HepG2 (cell line): ENCODE data around the gene MVP. TPM values are rescaled to one million over a fixed set of nuclear protein-coding genes. Genes with fewer than 3 reads are reported as not detected.

ENCODE experiments used
- CREM ChIP-seq, 2 experiments: sonication (generic) in 1 of 2; formaldehyde crosslinking in 1 of 2; IDR thresholded peaks; 2 replicates each; pipeline versions ENCODE4 v1.4.0 to v1.6.1; 2016 to 2020; ENCODE audit warnings: antibody characterized with exemption in 1 of 2, mild to moderate bottlenecking in 1 of 2, missing genetic modification reagents in 1 of 2
- GLI4 ChIP-seq: sonication (generic); formaldehyde crosslinking; IDR thresholded peaks from 2 replicates; pipeline ENCODE4 v1.5.1; 2020; ENCODE audit warnings: missing genetic modification reagents, mild to moderate bottlenecking, moderate library complexity, borderline replicate concordance
- GMEB1 ChIP-seq: sonication (generic); formaldehyde crosslinking; IDR thresholded peaks from 2 replicates; pipeline ENCODE4 v1.5.1; 2020; ENCODE audit warnings: missing genetic modification reagents, mild to moderate bottlenecking, borderline replicate concordance
- GPN1 ChIP-seq: sonication (generic); formaldehyde crosslinking; IDR thresholded peaks from 2 replicates; pipeline ENCODE4 v1.5.1; 2020; ENCODE audit warnings: missing genetic modification reagents, borderline replicate concordance
- HNRNPLL ChIP-seq: fragments of 200-400 bp; formaldehyde crosslinking; IDR thresholded peaks from 2 replicates; pipeline ENCODE4 v1.6.1; 2017; ENCODE audit warnings: mild to moderate bottlenecking, low read depth, low read length; ENCODE audit not compliant: poor library complexity, severe bottlenecking
- KLF13 ChIP-seq: sonication (generic); formaldehyde crosslinking; IDR thresholded peaks from 2 replicates; pipeline ENCODE4 v1.4.0; 2020; ENCODE audit warnings: mild to moderate bottlenecking, missing genetic modification reagents
- MXD3 ChIP-seq: IDR thresholded peaks from 2 replicates; pipeline ENCODE4 v1.6.1; 2016; ENCODE audit warnings: mild to moderate bottlenecking, missing biosample characterization, missing genetic modification reagents
- MYC ChIP-seq: sonication (generic); formaldehyde crosslinking; IDR thresholded peaks from 2 replicates; pipeline ENCODE4 v1.9.0; 2021; ENCODE audit warnings: missing genetic modification reagents, borderline replicate concordance
- NCOA2 ChIP-seq: sonication (generic); formaldehyde crosslinking; IDR thresholded peaks from 2 replicates; pipeline ENCODE4 v1.8.0; 2022; ENCODE audit warnings: inconsistent platforms
- NR2C2 ChIP-seq: sonication (generic); formaldehyde crosslinking; IDR thresholded peaks from 2 replicates; pipeline ENCODE4 v1.4.0; 2020; ENCODE audit warnings: missing genetic modification reagents, mild to moderate bottlenecking, moderate library complexity, borderline replicate concordance
- NR3C1 ChIP-seq: sonication (generic); formaldehyde crosslinking; IDR thresholded peaks from 2 replicates; pipeline ENCODE4 v1.4.0; 2020; ENCODE audit warnings: missing genetic modification reagents
- PCBP1 ChIP-seq: fragments of 200-400 bp; formaldehyde crosslinking; IDR thresholded peaks from 2 replicates; pipeline ENCODE4 v1.6.1; 2017; ENCODE audit warnings: mild to moderate bottlenecking, low read depth, low read length, borderline replicate concordance
- PHF21A ChIP-seq: sonication (generic); formaldehyde crosslinking; IDR thresholded peaks from 2 replicates; pipeline ENCODE4 v1.5.0; 2020; ENCODE audit warnings: mild to moderate bottlenecking, missing genetic modification reagents
- RBM22 ChIP-seq: fragments of 200-400 bp; formaldehyde crosslinking; optimal IDR thresholded peaks from 2 replicates; pipeline ENCODE3; 2017; ENCODE audit warnings: mild to moderate bottlenecking, low read length, moderate library complexity
- RCOR2 ChIP-seq: IDR thresholded peaks from 2 replicates; pipeline ENCODE4 v1.6.1; 2016; ENCODE audit warnings: missing biosample characterization, missing genetic modification reagents
- REPIN1 ChIP-seq: sonication (generic); formaldehyde crosslinking; IDR thresholded peaks from 2 replicates; pipeline ENCODE4 v1.8.0; 2022; ENCODE audit warnings: missing genetic modification reagents, low read depth, mild to moderate bottlenecking, borderline replicate concordance
- SIX4 ChIP-seq: sonication (generic); formaldehyde crosslinking; IDR thresholded peaks from 2 replicates; pipeline ENCODE4 v1.4.0; 2020; ENCODE audit warnings: missing genetic modification reagents
- SKI ChIP-seq: fragments of 450-650 bp; IDR thresholded peaks from one replicate; pipeline ENCODE4 v1.6.1; 2018; ENCODE audit warnings: mild to moderate bottlenecking; ENCODE audit not compliant: partially characterized antibody
- TCF12 ChIP-seq, 2 experiments: fragments of 450-650 bp in 1 of 2; sonication (generic) in 1 of 2; formaldehyde crosslinking in 1 of 2; IDR thresholded peaks; 2 replicates each; pipeline versions ENCODE4 v1.6.1 to v1.8.0; 2017 to 2022; ENCODE audit warnings: antibody characterized with exemption in 1 of 2, mild to moderate bottlenecking in 1 of 2, missing genetic modification reagents in 1 of 2, moderate library complexity in 1 of 2
- ZFP36L2 ChIP-seq: sonication (generic); formaldehyde crosslinking; IDR thresholded peaks from 2 replicates; pipeline ENCODE4 v1.4.0; 2020; ENCODE audit warnings: missing genetic modification reagents
- ZNF160 ChIP-seq: sonication (generic); formaldehyde crosslinking; IDR thresholded peaks from 2 replicates; pipeline ENCODE4 v1.8.0; 2022; ENCODE audit warnings: mild to moderate bottlenecking, inconsistent platforms, missing genetic modification reagents
- ZNF34 ChIP-seq: sonication (generic); formaldehyde crosslinking; IDR thresholded peaks from 2 replicates; pipeline ENCODE4 v1.4.0; 2020; ENCODE audit warnings: mild to moderate bottlenecking, missing genetic modification reagents, borderline replicate concordance
- ZNF354B ChIP-seq: sonication (generic); formaldehyde crosslinking; IDR thresholded peaks from 2 replicates; pipeline ENCODE4 v1.8.0; 2022; ENCODE audit warnings: mild to moderate bottlenecking, missing genetic modification reagents
- ZNF547 ChIP-seq: sonication (generic); formaldehyde crosslinking; IDR thresholded peaks from 2 replicates; pipeline ENCODE4 v1.5.1; 2020; ENCODE audit warnings: mild to moderate bottlenecking, missing genetic modification reagents
- ZNF562 ChIP-seq: sonication (generic); formaldehyde crosslinking; IDR thresholded peaks from 2 replicates; pipeline ENCODE4 v1.8.0; 2022; ENCODE audit warnings: missing genetic modification reagents, borderline replicate concordance
- ZNF570 ChIP-seq: sonication (generic); formaldehyde crosslinking; IDR thresholded peaks from 2 replicates; pipeline ENCODE4 v1.4.0; 2020; ENCODE audit warnings: mild to moderate bottlenecking, missing genetic modification reagents, borderline replicate concordance
- ZNF766 ChIP-seq: sonication (generic); formaldehyde crosslinking; IDR thresholded peaks from 2 replicates; pipeline ENCODE4 v1.5.0; 2020; ENCODE audit warnings: missing genetic modification reagents, borderline replicate concordance
- ZSCAN25 ChIP-seq: sonication (generic); formaldehyde crosslinking; IDR thresholded peaks from 2 replicates; pipeline ENCODE4 v1.8.0; 2022; ENCODE audit warnings: mild to moderate bottlenecking, missing genetic modification reagents
- polyA plus RNA-seq, 8 experiments: library from polyadenylated mRNA; depleted of rRNA in 3 of 8; stranded (reverse) in 7 of 8; unstranded in 1 of 8; fragments of >200 nt; fragmentation: Illumina TruSeq in 4 of 8; extraction: Trizol in 4 of 8; gene quantifications; 2 replicates each; pipeline versions ENCODE4 v1.2.1 to v1.2.3, GENCODE V29; 2011 to 2016; ENCODE audit warnings: low read depth in 4 of 8, missing spikeins in 1 of 8, mixed read lengths in 1 of 8; ENCODE audit not compliant: insufficient read depth in 1 of 8
- total RNA-seq, 5 experiments: library from RNA; depleted of rRNA; stranded (reverse); fragments of >200 nt; fragmentation: Illumina TruSeq; extraction: Trizol; gene quantifications; 2 replicates each; pipeline ENCODE4 v1.2.3, GENCODE V29; 2016; ENCODE audit warnings: low read depth in 1 of 5
- TF ChIP-seq, protein P1 (sequence below): IDR thresholded peaks from 2 replicates; pipeline ENCODE4 v1.6.1; 2012; ENCODE audit warnings: inconsistent platforms

Gene MVP
- total and polyA plus RNA-seq, 2 of the 13 experiments (the other 11 are each of a cell fraction or from before 2014, with no cell fraction given), result 22.9 to 43.5 TPM

DNA sequence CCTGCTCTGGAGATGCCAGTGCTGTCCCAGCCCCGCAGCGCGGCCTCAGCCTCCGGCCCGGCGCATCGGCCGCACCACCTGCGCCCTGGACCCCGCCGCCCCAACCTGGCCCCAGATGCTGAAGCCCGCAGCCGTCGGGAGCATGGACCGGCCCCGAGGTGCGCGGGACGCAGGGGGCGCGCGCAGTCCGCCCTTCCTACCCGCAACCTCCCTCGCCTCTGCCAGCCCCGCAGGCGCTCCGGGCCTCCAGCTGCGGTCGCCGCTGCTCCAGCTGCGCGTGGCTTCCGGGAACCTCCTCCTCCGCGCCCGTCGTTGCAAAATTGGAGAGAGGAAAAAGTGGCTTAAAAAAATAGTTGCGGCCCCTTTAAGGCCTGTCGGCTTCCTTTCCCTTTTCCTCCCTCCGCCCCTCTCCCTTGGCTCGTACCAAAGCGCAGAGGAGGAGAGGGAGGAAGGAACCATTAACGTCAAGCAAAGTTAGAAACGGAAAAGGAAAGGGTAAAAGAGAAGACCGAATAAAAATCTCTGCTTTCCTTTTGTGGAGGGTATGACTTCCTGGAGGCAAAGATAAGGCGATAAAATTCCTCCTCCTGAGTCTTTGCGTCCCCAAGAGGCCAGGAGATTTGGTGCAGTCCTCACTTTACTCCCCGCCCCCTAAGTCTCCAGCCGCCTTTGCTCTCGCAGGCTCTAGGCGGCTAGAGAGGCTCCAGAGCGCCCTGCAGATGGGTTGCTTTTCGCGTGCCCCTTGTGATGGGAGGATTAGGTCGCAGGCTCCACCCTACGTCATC, 42.8 kb downstream of the MVP start, which contains the start of gene CDIPT (continued):
- TF ChIP-seq NR2C2 (CRISPR knock-in tag), result peak; percentile 44; the same call in 1 of the 2 replicates
- peak; percentile 77 for TF ChIP-seq REPIN1 (CRISPR knock-in tag)
- 0 out of 2 replicates have a peak, but pooled peaks have one; percentile 38 for TF ChIP-seq RCOR2
- no peak for TF ChIP-seq ZSCAN25 (CRISPR knock-in tag)
- peak; percentile 94 for TF ChIP-seq CREM (IDR thresholded peaks at IDR 0.05)
- TF ChIP-seq CREM (CRISPR knock-in tag; IDR thresholded peaks at IDR 0.05), result peak; percentile 66; the same call in 1 of the 2 replicates
- TF ChIP-seq, protein P1, sequence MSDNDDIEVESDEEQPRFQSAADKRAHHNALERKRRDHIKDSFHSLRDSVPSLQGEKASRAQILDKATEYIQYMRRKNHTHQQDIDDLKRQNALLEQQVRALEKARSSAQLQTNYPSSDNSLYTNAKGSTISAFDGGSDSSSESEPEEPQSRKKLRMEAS, result peak; percentile 81
- TF ChIP-seq ZNF547 (CRISPR knock-in tag), result peak; percentile 51; the same call in 1 of the 2 replicates
- no peak for TF ChIP-seq ZNF34
- peak; percentile 90 for TF ChIP-seq HNRNPLL
- TF ChIP-seq ZNF160 (CRISPR knock-in tag), result no peak
- 0 out of 2 replicates have a peak, but pooled peaks have one; percentile 76 for TF ChIP-seq KLF13 (CRISPR knock-in tag)
- 0 out of 2 replicates have a peak, but pooled peaks have one; percentile 93 for TF ChIP-seq PCBP1
- TF ChIP-seq TCF12 (IDR thresholded peaks at IDR 0.05), result no peak
- TF ChIP-seq TCF12 (CRISPR knock-in tag; IDR thresholded peaks at IDR 0.05), result peak; percentile 65
- TF ChIP-seq MXD3 (CRISPR knock-in tag), result peak; percentile 88
- TF ChIP-seq NCOA2 (CRISPR knock-in tag), result peak; percentile 69
- TF ChIP-seq ZNF562, result no peak
- TF ChIP-seq ZNF570 (CRISPR knock-in tag), result no peak
- TF ChIP-seq SIX4, result peak; percentile 32; the same call in 1 of the 2 replicates
- peak; percentile 72; the same call in 1 of the 2 replicates for TF ChIP-seq PHF21A
- no peak for TF ChIP-seq GPN1
- no peak for TF ChIP-seq ZNF766
- TF ChIP-seq GLI4, result no peak; the same call in 1 of the 2 replicates
- no peak for TF ChIP-seq ZNF354B (CRISPR knock-in tag)
- peak; percentile 72 for TF ChIP-seq MYC (CRISPR knock-in tag)
- no peak for TF ChIP-seq NR3C1 (CRISPR knock-in tag)
- TF ChIP-seq SKI, result peak; percentile 73
- peak; percentile 70; the same call in 1 of the 2 replicates for TF ChIP-seq GMEB1 (CRISPR knock-in tag)
- no peak for TF ChIP-seq ZFP36L2
- TF ChIP-seq RBM22, result no peak
